AG09309 (cell line): ENCODE data around the gene SMIM35.

Source experiments
- DNase-seq: peaks from one replicate; pipeline ENCODE4 v3.0.0-alpha.2; 2010; ENCODE audit warnings: low read depth
- H3K4me3 ChIP-seq: 2 replicates; pipeline ENCODE4 v1.5.1; 2011; ENCODE audit warnings: mild to moderate bottlenecking, low read depth, low read length, moderate library complexity; ENCODE audit not compliant: control insufficient read depth
- TF ChIP-seq, protein P1 (sequence below): IDR thresholded peaks from 2 replicates; pipeline ENCODE4 v1.5.1; 2011; ENCODE audit warnings: mild to moderate bottlenecking, low read depth, low read length, inconsistent platforms; ENCODE audit not compliant: insufficient read depth, control insufficient read depth; ENCODE audit errors: missing control alignments

SMIM35 gene

DNA sequence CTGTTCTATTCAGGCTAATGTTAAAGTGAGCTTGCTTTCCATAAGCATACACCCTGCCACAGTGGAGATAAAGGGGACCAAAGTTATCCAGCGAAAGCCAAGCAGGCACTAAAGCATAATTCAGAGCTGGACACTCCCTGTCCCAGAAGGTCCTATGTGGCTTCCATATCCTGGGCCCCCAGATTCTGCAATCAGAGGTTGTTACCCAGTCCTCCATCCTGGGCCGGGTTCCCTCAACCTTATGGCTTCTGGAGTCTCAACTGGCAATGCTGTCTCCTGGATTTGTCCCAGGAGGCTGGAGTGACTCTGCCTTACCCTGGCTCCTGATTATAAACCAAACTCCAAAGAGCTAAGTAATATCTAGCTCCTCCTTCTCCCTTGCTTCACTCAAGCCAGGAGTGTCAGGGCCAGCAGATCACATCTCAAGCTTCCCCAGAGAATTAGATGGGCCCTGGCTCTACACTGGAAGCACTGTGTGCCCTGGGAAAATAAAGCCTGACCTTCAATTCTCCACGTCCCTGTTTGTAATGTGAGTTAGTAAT, 14.0 kb upstream of the SMIM35 start:
- H3K4me3 ChIP-seq = no peak overlapping the region
- TF ChIP-seq, protein P1, sequence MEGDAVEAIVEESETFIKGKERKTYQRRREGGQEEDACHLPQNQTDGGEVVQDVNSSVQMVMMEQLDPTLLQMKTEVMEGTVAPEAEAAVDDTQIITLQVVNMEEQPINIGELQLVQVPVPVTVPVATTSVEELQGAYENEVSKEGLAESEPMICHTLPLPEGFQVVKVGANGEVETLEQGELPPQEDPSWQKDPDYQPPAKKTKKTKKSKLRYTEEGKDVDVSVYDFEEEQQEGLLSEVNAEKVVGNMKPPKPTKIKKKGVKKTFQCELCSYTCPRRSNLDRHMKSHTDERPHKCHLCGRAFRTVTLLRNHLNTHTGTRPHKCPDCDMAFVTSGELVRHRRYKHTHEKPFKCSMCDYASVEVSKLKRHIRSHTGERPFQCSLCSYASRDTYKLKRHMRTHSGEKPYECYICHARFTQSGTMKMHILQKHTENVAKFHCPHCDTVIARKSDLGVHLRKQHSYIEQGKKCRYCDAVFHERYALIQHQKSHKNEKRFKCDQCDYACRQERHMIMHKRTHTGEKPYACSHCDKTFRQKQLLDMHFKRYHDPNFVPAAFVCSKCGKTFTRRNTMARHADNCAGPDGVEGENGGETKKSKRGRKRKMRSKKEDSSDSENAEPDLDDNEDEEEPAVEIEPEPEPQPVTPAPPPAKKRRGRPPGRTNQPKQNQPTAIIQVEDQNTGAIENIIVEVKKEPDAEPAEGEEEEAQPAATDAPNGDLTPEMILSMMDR = no peak
- no peak for DNase-seq

DNA sequence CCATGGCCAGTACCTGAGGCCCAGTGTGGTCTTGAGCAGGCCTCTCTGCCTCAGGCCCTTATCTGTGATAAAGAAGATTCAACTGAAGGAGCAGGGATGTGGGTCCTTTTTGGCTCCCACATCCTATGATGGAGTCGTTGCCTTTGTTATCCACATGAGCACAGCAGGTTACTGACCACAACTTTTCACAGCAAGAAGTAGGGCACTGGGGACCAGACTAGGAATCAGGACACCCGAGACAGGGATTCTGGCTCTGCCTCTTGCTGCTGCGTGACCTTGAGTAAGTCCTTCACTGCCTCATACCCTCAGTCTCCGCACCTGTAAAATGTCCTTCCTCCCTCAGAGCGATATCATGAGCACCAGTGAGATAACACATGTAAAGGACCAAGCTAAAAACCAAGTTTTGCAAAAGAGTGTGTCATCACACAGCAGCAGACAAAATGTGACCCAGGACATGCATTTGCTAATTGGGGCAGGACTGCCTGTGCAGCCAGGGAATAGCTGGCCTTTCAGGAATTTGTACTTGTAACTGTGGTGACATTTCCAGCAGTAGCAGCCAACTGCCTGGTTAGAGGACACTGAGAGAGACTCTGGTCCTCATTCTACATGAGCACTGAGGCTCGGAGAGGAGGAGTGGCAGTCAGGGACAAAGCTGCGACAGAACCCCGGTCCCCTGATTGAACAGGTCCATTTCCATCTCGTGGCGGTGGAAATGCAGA, 13.2 kb upstream of the SMIM35 start:
- TF ChIP-seq, protein P1 = no peak
- no peak for DNase-seq
- H3K4me3 ChIP-seq = no peak overlapping the region

- TF ChIP-seq, protein P1 = no peak
- DNase-seq = no peak
- H3K4me3 ChIP-seq = no peak overlapping the region
Observed at GRCh38 chr11:118098996-118099837, 12.5 kb upstream of the SMIM35 start.

DNA sequence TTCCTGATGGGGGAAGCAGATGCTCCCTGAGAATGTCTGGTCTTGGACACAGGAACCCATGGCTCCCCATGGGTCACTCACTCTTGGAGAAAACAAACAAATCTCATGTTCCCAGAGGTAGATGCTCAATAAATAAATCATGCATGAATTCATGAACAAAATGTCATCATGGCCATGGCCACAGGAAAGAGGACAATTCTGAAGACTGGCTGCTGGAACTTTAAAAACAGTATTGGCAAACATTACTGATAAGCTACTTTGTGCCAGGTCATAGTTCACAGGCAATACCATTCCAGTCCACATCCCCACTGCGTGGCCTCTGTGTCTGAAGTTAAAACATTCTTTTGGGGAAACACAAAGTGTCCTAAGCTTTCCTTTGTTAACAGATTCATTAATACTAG, 9.2 kb upstream of the SMIM35 start:
- no peak for DNase-seq
- TF ChIP-seq, protein P1 = no peak
- H3K4me3 ChIP-seq = no peak overlapping the region

DNA sequence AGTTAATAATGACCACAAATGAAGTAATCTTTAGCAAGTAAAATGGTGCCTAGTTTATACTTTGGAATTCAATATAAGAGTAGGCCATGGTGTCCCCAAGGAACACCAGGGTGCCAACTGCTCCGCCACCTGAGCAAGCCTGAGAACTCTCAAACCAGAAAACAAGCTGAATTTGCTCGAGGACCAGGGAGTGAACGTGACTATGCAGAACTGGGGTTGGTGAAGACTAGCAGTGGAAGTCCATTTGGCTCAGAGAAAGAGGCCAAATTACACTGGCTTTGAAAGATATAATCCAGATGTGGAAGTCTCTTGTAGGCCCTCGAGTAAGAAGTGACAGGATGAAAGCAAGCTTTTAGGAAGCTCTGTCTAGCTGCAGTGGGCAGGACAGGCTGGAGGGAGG, 8.7 kb upstream of the SMIM35 start:
- TF ChIP-seq, protein P1 = no peak
- DNase-seq = no peak
- no peak overlapping the region for H3K4me3 ChIP-seq

GRCh38 chr11:118092907-118093571, 6.3 kb upstream of the SMIM35 start:
- no peak for DNase-seq
- no peak overlapping the region for H3K4me3 ChIP-seq
- TF ChIP-seq, protein P1 = no peak
